ENCODE data around the gene MYADML2.

Gene MYADML2

DNA sequence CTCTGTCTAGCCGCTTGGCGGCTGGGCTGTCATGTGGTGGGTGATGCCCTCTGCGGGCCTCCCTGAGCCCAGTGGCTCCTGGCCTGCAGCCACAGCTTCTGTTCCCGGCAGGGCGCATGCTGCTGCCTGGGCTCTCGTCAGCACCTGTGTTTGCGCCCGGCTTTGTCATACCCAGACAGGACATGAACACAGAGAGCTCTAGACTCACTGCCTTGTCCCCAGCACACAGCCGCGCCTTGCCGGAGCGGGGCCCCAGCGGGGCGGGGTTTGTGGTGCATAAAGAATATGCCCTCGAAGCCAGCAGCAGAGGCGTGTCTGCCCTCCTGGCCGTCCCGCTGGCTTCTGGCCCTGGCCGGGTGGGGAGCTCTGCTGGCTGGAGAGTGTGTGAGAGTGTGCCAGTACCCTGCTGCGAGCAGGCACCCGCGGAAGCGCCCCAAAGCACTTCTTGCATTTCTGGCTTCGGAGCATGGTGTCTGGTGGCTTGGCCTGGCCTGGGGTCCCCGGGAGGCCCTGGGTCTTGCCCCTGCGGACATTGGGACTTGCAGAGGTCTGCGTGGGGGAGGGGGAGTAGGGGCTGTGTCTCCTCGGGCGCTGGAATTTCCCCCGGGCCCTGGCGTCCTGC is 44.8 kb upstream of the MYADML2 start:
- H3K27ac ChIP-seq, result peak overlapping the region; percentile 77
- TF ChIP-seq, protein P1, sequence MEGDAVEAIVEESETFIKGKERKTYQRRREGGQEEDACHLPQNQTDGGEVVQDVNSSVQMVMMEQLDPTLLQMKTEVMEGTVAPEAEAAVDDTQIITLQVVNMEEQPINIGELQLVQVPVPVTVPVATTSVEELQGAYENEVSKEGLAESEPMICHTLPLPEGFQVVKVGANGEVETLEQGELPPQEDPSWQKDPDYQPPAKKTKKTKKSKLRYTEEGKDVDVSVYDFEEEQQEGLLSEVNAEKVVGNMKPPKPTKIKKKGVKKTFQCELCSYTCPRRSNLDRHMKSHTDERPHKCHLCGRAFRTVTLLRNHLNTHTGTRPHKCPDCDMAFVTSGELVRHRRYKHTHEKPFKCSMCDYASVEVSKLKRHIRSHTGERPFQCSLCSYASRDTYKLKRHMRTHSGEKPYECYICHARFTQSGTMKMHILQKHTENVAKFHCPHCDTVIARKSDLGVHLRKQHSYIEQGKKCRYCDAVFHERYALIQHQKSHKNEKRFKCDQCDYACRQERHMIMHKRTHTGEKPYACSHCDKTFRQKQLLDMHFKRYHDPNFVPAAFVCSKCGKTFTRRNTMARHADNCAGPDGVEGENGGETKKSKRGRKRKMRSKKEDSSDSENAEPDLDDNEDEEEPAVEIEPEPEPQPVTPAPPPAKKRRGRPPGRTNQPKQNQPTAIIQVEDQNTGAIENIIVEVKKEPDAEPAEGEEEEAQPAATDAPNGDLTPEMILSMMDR (conservative IDR thresholded peaks at IDR 0.05), result peak; percentile 11; the same call in 1 of the 2 replicates

DNA sequence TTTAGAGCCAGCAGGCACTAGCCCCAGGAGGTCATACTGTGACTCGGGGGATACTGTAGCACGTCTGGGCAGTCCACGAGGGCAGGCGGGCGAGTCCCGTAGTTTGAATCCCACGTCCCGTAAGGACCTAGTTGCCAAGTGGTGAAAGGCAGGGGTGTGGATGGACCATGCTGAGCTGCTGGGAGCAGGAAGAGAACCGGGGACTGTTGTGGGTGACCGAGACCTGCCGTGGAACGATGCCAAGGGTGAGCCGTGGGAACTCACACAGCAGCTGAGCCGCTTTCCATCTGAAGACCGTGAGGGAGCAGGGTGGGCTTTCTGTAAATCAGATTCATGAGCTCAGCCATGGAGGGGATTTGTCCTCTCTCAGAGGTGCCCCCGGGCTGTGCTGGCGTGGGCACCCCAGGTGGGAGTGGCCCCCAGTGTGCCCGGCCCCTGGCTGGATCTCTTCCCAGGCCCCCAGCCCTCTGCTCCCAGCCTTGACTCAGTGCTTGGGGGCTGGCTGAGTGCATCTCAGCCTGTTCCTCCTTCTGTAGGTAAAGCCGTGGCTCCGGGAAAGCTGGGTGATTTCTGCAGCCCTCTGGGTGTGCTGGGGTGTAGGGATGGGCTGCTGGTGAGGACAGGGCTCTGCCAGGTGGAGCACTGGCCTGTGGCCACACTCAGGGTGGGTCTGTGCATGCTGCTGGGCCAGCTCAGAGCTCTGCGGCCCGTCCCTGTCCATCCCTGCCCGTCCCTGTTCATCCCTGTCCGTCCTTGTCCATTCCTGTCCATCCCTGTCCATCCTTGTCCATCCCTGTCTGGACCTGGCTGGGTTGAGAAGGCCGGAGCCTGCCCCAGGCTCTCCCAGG is 44.0 kb upstream of the MYADML2 start:
- peak overlapping the region; percentile 77 for H3K27ac ChIP-seq
- TF ChIP-seq, protein P1 (conservative IDR thresholded peaks at IDR 0.05), result no peak

DNA sequence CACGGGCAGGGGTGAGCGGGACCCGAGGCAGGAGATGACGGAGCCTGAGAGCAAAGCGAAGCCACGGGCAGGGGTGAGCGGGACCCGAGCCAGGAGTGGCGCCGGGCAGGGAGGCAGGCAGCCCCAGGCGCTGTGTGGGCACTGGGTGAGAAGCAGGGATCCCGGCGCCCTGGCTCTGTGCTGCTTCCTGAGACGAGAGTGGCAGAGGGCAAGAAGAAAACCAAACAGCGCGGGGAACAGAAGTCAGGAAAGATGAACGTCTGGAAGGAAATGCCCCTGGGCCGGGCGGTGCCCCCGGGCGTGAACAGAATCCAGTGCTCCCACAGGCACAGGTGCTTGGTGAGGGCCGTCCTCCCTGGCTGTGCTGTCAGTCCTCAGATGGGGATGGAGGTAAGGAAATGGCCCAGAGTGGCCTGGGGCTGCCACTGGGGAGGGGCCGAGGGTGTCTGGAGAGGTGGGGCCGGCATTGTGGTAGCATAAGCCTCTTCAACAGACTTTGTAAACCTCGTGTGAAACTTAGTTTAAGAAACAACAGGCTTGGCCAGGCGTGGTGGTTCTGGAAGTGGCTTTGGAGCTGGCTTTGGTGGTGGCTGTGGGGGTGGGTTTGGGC is 40.2 kb upstream of the MYADML2 start:
- H3K27ac ChIP-seq, result no peak overlapping the region
- TF ChIP-seq, protein P1 (conservative IDR thresholded peaks at IDR 0.05), result no peak

DNA sequence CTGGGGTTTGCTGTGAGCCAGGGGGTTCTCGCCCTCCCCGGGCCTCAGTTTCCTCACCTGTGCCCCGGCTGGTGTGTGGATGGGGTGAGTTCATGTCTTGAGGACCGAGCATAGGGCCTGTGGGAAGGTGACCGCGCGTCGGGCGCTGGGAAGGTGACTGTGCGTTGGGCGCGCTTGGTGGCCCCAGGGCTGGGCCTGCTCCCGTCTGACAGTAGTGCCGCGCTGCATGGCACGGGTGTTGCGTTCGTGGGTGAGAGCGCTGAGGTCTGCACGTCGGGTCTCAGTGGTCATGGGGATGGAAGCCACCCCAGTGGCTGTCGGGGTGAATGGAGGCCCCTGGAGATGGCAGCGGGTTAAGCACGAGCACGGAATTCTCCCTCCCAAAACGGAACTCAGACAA is 39.6 kb upstream of the MYADML2 start:
- TF ChIP-seq, protein P1 (conservative IDR thresholded peaks at IDR 0.05), result no peak

DNA sequence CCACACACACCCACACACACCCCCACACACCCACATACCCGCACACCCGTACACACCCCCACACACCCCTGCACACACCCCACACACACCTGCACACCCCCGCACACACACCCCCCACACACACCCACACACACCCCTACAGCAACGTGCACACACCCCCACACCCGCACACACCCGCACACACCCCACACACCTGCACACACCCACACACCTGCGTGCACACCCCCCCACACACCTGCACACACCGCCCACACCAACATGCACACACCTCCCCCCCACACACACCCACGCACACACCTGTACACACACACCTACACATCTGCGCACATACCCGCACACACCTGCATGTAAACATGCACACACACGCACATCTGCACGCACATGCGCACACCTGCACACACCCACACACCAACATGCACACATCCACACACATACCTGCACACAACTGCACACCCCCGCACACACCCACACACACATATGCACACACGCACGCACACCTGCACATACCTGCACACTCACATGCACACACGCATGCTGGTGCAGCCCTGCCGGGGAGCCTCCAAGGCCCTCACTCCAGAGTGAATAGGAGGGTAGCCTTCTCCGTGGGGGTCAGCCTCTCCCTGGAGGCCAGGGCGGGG is 37.9 kb upstream of the MYADML2 start:
- H3K27ac ChIP-seq, result no peak overlapping the region
- TF ChIP-seq, protein P1 (conservative IDR thresholded peaks at IDR 0.05), result no peak

More for the DNA sequence above, 39.6 kb upstream of the MYADML2 start:
- H3K27ac ChIP-seq, result no peak overlapping the region

DNA sequence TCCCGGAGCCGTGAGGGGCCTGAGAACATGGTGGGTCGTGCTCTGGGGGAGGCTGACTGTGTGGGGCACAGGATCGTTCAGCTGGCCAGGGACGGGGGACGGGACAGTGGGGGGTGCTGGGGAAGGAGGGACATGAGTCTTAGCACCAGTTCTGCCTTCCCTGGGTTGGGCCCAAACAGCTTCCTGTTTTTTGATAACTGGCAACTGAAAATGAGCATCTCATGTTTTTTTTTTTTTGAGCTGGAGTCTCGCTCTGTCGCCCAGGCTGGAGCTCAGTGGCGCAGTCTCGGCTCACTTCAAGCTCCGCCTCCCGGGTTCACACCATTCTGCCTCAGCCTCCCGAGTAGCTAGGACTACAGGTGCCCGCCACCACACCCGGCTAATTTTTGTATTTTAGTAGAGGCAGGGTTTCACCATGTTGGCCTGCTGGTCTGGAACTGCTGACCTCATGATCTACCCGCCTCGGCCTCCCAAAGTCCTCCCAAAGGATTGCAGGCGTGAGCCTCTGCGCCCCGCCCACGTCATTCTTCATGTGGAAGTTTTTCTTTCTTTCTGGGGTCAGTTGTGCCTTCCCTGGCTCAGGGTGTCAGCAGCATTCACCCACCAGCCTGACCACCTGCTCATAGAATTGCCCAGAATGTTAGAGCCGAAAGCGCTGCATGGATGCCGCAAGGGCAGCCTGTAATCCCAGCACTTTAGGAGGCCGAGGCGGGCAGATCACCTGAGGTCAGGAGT is 36.8 kb upstream of the MYADML2 start:
- TF ChIP-seq, protein P1 (conservative IDR thresholded peaks at IDR 0.05), result no peak
- no peak overlapping the region for H3K27ac ChIP-seq
